Neural cell (in vitro differentiated cells): ENCODE results near the gene BATF3. TPM values are rescaled to one million over a fixed set of nuclear protein-coding genes. Genes with fewer than 3 reads are reported as not detected.

Source experiments
- H2AFZ ChIP-seq: fragments of 200-600, 300-800 bp; sonication (generic), shearing (Covaris generic); 2 replicates; pipeline ENCODE4 v1.6.0; 2014; ENCODE audit warnings: low read depth, mild to moderate bottlenecking, antibody characterized with exemption, low read length, moderate library complexity
- H3F3A ChIP-seq: fragments of 200-600 bp; shearing (Covaris generic); 2 replicates; pipeline ENCODE4 v1.6.1; 2016; ENCODE audit warnings: mild to moderate bottlenecking, moderate library complexity, mixed read lengths, antibody characterized with exemption, low read length; ENCODE audit not compliant: insufficient read depth, poor library complexity, severe bottlenecking
- H3K27ac ChIP-seq: fragments of 200-600, 300-800 bp; sonication (generic), shearing (Covaris generic); 2 replicates; pipeline ENCODE4 v1.5.1; 2014; ENCODE audit warnings: mild to moderate bottlenecking, low read length, moderate library complexity
- H3K27me3 ChIP-seq: fragments of 300-800, 200-600 bp; sonication (generic), shearing (Covaris generic); 2 replicates; pipeline ENCODE4 v1.6.0; 2014; ENCODE audit warnings: mild to moderate bottlenecking, low read depth, low read length, moderate library complexity; ENCODE audit not compliant: insufficient read depth
- H3K36me3 ChIP-seq: fragments of 300-800, 200-600 bp; sonication (generic), shearing (Covaris generic); 2 replicates; pipeline ENCODE4 v1.5.1; 2014; ENCODE audit warnings: mild to moderate bottlenecking, antibody characterized with exemption, low read length, moderate library complexity; ENCODE audit not compliant: insufficient read depth
- H3K4me2 ChIP-seq: fragments of 300-800, 200-600 bp; sonication (generic), shearing (Covaris generic); 2 replicates; pipeline ENCODE4 v1.6.0; 2014; ENCODE audit warnings: mild to moderate bottlenecking, low read length
- H3K4me3 ChIP-seq: fragments of 300-800, 200-600 bp; sonication (generic), shearing (Covaris generic); 2 replicates; pipeline ENCODE4 v1.5.1; 2014; ENCODE audit warnings: mild to moderate bottlenecking, low read length, moderate library complexity
- H3K79me2 ChIP-seq: fragments of 200-600 bp; shearing (Covaris generic); replicated peaks from 2 replicates; pipeline ENCODE4 v1.6.0; 2014; ENCODE audit warnings: mild to moderate bottlenecking, low read length, moderate library complexity; ENCODE audit not compliant: insufficient read depth
- H3K9ac ChIP-seq: fragments of 300-800, 200-600 bp; sonication (generic), shearing (Covaris generic); 2 replicates; pipeline ENCODE4 v1.6.1; 2016; ENCODE audit warnings: mild to moderate bottlenecking, low read length, mixed read lengths
- H3K9me2 ChIP-seq: fragments of 200-600 bp; shearing (Covaris generic); 2 replicates; pipeline ENCODE4 v1.6.1; 2016; ENCODE audit warnings: mild to moderate bottlenecking, low read length, mixed read lengths; ENCODE audit not compliant: insufficient read depth
- H3K9me3 ChIP-seq: fragments of 200-600, 300-800 bp; sonication (generic), shearing (Covaris generic); 2 replicates; pipeline ENCODE4 v1.6.1; 2016; ENCODE audit warnings: mild to moderate bottlenecking, mixed run types, low read length, moderate library complexity, mixed read lengths
- H4K20me1 ChIP-seq: fragments of 200-600 bp; shearing (Covaris generic); 2 replicates; pipeline ENCODE4 v1.6.1; 2016; ENCODE audit warnings: mild to moderate bottlenecking, mixed run types; ENCODE audit not compliant: insufficient read depth
- EP300 ChIP-seq: fragments of 450-650 bp; conservative IDR thresholded peaks from 2 replicates; pipeline ENCODE4 v1.6.1; 2014; ENCODE audit warnings: antibody characterized with exemption, mild to moderate bottlenecking, moderate library complexity; ENCODE audit not compliant: poor library complexity, severe bottlenecking
- EZH2 ChIP-seq: fragments of 200-600, 300-800 bp; shearing (Covaris generic), sonication (generic); IDR thresholded peaks from 2 replicates; pipeline ENCODE4 v1.6.1; 2014; ENCODE audit warnings: antibody characterized with exemption, low read length, borderline replicate concordance, mild to moderate bottlenecking; ENCODE audit not compliant: insufficient read depth, poor library complexity, severe bottlenecking
- MXI1 ChIP-seq: fragments of 450-650 bp; conservative IDR thresholded peaks from 2 replicates; pipeline ENCODE4 v1.6.1; 2014; ENCODE audit warnings: antibody characterized with exemption, mild to moderate bottlenecking; ENCODE audit not compliant: poor library complexity, severe bottlenecking
- POLR2AphosphoS5 ChIP-seq: IDR thresholded peaks from 2 replicates; pipeline ENCODE4 v1.6.1; 2012
- RAD21 ChIP-seq: fragments of 450-650 bp; conservative IDR thresholded peaks from 2 replicates; pipeline ENCODE4 v1.6.1; 2014; ENCODE audit warnings: antibody characterized with exemption, mild to moderate bottlenecking, moderate library complexity
- SMC3 ChIP-seq: fragments of 450-650 bp; conservative IDR thresholded peaks from 2 replicates; pipeline ENCODE4 v1.6.1; 2014; ENCODE audit warnings: antibody characterized with exemption, mild to moderate bottlenecking, moderate library complexity; ENCODE audit not compliant: poor library complexity
- TAF1 ChIP-seq: IDR thresholded peaks from 2 replicates; pipeline ENCODE4 v1.6.1; 2012; ENCODE audit warnings: low read depth
- polyA plus RNA-seq: library from polyadenylated mRNA; depleted of rRNA; stranded (reverse); fragments of >200 nt; gene quantifications from 2 replicates; pipeline ENCODE4 v1.2.3, GENCODE V29; 2014
- TF ChIP-seq, protein P1 (sequence below): IDR thresholded peaks from 2 replicates; pipeline ENCODE4 v1.6.1; 2012; ENCODE audit warnings: borderline replicate concordance
- TF ChIP-seq, protein P2 (sequence below): fragments of 450-650 bp; IDR thresholded peaks from 2 replicates; pipeline ENCODE4 v1.5.1; 2014; ENCODE audit warnings: antibody characterized with exemption, mild to moderate bottlenecking, moderate library complexity; ENCODE audit not compliant: poor library complexity, severe bottlenecking

The BATF3 gene
- polyA plus RNA-seq, 1 donor from 2014 or later = 0.82 TPM

DNA sequence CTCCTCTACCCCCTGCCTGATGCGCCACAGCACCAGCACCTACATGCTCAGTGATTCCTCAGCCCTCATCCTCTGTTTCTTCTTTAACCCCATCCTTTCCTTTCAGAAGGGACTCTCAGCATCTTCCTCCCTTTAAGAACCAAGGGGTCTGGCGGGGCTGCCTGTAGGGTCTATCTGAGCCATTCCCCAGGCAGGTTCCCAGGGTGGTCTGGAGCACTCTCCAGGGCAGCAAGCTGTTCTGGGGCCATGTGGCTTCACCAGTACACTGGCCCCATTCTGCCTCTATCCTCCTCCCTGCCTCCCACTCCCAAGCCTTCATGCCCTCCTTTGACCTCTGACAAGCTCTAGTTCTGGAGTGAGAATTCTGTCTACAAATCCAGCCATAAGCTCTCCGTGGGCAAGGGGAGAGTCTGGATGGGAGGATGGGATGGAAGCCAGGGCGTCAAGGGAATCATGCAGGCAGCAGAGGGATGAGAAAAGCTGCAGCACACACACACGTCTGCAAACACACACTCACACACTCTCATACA, 10.4 kb downstream of the BATF3 start:
- Histone ChIP-seq H3K27ac (no peak overlapping the region), H3K9me3 (no peaks in the 10 kb centered on the region), H3K9ac (no peak overlapping the region), H3K79me2 (no peaks in the 10 kb centered on the region), H3F3A (no peaks in the 10 kb centered on the region), H2AFZ (no peak overlapping the region), H3K27me3 (no peaks in the 10 kb centered on the region), H4K20me1 (no peaks in the 10 kb centered on the region), H3K36me3 (no peaks in the 10 kb centered on the region), H3K4me3 (no peak overlapping the region), H3K4me2 (no peak overlapping the region), H3K9me2 (no peaks in the 10 kb centered on the region)
- TF ChIP-seq, protein P1, sequence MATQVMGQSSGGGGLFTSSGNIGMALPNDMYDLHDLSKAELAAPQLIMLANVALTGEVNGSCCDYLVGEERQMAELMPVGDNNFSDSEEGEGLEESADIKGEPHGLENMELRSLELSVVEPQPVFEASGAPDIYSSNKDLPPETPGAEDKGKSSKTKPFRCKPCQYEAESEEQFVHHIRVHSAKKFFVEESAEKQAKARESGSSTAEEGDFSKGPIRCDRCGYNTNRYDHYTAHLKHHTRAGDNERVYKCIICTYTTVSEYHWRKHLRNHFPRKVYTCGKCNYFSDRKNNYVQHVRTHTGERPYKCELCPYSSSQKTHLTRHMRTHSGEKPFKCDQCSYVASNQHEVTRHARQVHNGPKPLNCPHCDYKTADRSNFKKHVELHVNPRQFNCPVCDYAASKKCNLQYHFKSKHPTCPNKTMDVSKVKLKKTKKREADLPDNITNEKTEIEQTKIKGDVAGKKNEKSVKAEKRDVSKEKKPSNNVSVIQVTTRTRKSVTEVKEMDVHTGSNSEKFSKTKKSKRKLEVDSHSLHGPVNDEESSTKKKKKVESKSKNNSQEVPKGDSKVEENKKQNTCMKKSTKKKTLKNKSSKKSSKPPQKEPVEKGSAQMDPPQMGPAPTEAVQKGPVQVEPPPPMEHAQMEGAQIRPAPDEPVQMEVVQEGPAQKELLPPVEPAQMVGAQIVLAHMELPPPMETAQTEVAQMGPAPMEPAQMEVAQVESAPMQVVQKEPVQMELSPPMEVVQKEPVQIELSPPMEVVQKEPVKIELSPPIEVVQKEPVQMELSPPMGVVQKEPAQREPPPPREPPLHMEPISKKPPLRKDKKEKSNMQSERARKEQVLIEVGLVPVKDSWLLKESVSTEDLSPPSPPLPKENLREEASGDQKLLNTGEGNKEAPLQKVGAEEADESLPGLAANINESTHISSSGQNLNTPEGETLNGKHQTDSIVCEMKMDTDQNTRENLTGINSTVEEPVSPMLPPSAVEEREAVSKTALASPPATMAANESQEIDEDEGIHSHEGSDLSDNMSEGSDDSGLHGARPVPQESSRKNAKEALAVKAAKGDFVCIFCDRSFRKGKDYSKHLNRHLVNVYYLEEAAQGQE = no peak
- no peak for TF ChIP-seq EP300
- TF ChIP-seq RAD21 = no peak
- TF ChIP-seq EZH2 = no peak
- TF ChIP-seq SMC3 = no peak
- no peak for TF ChIP-seq POLR2AphosphoS5
- no peak for TF ChIP-seq TAF1
- TF ChIP-seq, protein P2, sequence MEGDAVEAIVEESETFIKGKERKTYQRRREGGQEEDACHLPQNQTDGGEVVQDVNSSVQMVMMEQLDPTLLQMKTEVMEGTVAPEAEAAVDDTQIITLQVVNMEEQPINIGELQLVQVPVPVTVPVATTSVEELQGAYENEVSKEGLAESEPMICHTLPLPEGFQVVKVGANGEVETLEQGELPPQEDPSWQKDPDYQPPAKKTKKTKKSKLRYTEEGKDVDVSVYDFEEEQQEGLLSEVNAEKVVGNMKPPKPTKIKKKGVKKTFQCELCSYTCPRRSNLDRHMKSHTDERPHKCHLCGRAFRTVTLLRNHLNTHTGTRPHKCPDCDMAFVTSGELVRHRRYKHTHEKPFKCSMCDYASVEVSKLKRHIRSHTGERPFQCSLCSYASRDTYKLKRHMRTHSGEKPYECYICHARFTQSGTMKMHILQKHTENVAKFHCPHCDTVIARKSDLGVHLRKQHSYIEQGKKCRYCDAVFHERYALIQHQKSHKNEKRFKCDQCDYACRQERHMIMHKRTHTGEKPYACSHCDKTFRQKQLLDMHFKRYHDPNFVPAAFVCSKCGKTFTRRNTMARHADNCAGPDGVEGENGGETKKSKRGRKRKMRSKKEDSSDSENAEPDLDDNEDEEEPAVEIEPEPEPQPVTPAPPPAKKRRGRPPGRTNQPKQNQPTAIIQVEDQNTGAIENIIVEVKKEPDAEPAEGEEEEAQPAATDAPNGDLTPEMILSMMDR = no peak
- no peak for TF ChIP-seq MXI1

DNA sequence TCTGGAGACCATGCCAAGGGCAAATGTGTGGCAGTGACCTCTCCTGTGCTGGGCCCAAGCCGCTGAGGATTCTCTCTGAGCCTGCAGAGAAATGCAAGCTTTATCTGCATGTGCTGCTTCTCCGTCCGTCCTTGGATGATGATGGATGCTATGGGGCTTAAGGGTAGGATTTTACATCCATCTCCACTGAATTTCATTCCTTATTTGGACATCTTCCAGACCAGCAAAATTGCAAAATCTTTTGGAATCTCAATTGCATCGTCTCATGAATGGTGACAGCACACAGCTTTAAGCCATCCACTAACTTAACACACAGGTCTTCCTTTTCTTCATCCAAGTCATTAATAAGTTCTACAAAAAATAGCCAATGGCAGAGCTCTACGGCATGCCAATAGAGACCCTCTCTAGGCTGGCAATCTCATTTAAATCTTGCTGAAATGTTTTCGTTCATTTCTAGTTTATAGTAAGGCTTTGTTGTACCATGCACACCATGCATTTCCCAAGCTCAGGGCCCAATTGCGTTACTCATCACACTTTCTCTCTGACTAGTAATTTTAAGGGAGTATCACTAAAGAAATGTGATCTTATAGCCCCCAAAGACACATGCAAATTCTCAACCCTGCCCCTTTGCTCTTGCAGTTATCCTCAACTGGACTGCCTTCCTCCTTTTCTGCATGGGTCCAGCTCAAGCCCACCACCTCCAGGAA, 11.1 kb downstream of the BATF3 start:
- no peaks in the 10 kb centered on the region for H3K79me2 ChIP-seq
- H3K9me3 ChIP-seq = no peaks in the 10 kb centered on the region
- H3K4me2 ChIP-seq = no peak overlapping the region
- H3K4me3 ChIP-seq = no peak overlapping the region
- H3K27me3 ChIP-seq = no peaks in the 10 kb centered on the region
- TF ChIP-seq EZH2 (no peak), EP300 (no peak), MXI1 (no peak), RAD21 (no peak)
- TF ChIP-seq, protein P1 = no peak
- H3K36me3 ChIP-seq = no peaks in the 10 kb centered on the region
- H3K9ac ChIP-seq = no peak overlapping the region
- H3K27ac ChIP-seq = no peak overlapping the region
- no peaks in the 10 kb centered on the region for H3F3A ChIP-seq
- no peaks in the 10 kb centered on the region for H3K9me2 ChIP-seq
- no peak overlapping the region for H2AFZ ChIP-seq
- H4K20me1 ChIP-seq = no peaks in the 10 kb centered on the region
